ENCODE measurements around the gene ARF6. TPM values are rescaled to one million over a fixed set of nuclear protein-coding genes. Genes with fewer than 3 reads are reported as not detected.
"Not testable (repeated sequence)": the region's sequence is repeated elsewhere in the genome, so short reads cannot be mapped to it uniquely, and the experiment has no call there.

Gene ARF6
- 20.8 and 32.7 TPM in 2 replicates for total RNA-seq (2014; rRNA removed; shearing (Covaris generic))

- DNase-seq (ENCODE audit: low spot score), result peak; percentile 96
Measured at GRCh38 chr14:49892636-49893308, at the start of gene ARF6. Gene ARF6, plus strand, starts transcription at chr14:49893082. Its CDS starts 655 bp downstream, at chr14:49893737.

DNA sequence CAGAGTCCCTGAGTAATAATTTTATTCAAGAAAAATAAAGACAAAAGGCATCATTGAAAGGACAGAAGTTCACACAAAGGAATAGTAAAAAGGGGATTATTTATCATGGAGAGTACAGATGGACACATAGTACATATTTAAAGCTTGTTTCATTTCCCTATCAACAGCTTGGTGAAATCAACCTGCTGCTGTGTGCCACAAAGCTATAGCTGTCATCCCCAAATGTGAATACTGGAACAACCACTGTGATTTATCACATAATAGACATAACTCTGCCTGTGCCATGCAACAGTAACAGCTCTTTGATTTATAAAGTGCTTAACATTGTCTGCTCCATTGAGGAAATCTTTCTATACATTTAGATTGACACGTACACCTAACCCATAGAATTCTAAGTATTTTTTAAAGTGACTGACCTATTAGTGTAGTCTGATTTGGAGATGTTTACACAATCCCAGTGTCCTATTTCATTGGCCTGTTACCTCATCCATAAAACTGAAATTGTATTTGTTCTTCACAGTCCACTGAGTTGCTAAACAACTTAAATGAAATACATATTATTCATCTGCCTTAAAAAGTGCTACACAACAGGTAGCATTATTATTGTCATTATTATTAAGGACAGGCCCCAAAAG lies 43.6 kb upstream of the ARF6 start:
- DNase-seq (ENCODE audit: low spot score), result no peak

DNA sequence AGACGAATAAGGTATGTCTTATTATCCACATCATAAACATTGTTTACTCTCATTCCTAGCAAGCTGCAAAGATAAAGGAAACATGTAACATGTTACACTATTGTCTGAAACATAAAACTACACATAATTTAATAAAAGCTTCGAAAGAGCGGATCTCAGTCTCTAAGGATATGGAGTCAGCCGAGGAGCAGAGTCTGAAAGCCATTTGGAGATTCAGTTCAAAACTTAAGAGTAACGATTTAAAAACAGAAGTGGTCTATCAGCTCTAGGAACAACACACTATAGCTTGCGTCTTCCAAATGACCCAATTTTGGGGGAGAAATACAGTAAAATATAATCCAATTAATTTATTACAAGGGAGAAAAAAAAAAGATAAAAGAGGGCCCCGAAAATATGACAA lies 41.1 kb upstream of the ARF6 start:
- no peak for DNase-seq (ENCODE audit: low spot score)

DNA sequence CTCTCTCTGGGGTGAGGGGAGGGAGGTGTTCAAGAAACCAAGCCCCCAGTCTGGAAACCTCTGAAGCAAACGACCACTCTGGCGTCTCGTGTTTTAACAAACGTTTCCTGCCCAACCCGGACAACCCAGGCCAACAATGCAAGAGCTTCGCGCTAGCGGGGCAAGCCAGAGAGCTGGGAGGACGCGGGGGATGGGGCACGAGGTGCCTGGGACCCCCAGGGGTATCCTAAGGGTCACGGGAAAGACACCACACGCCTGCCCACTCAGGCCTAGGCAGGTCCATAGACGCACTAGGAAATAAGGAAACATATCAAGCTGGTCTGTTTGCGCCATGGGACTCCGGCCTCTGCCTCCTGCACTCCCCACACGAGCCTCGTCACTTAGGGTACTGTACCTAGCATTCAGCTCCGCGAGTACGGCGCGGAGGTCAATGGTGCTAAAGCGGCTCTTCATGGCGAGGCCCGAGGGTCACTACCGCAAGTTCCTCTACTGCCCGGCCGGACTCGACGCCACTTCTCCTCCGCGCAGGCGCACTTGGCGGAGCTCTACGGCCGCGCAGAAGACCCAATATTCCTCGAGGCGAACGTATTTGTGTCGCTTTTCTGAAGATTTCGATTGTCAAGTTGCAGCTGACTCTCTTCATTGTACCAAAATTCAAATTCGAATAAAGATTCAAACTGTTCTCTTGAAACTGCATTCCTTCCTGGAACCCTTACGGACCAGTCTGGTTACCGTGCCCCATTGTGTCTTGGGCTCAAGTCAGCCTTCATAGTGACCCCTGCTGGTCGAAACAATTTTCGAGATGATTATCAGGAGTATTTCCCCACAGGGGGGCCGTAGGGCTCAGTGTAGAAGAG lies 40.4 kb upstream of the ARF6 start, which contains the start of gene NEMF:
TSS of gene NEMF (minus strand) at position 488 of the 857 bp plus-strand sequence. CDS start at position 453, 35 bp downstream.
- peak; percentile 77 for DNase-seq (ENCODE audit: low spot score)

DNA sequence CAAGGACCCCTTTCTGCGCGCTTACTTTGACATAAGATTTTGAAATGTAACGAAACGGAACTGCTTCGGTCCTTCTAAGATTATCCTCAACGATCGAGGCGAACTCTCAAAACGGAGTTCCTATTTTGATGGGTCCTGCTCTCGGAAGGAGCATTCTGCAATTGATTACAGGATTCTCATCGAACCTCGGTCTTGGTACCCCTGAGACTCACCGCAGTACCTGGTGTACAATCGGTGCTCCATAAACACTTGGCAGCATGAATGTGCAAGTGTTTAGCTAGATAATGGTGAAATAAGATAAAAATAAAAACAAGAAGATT lies 39.8 kb upstream of the ARF6 start:
- no peak for DNase-seq (ENCODE audit: low spot score)

- peak; percentile 69 for DNase-seq (ENCODE audit: low spot score)
Measured at GRCh38 chr14:49853572-49854375, 39.1 kb upstream of the ARF6 start.

DNA sequence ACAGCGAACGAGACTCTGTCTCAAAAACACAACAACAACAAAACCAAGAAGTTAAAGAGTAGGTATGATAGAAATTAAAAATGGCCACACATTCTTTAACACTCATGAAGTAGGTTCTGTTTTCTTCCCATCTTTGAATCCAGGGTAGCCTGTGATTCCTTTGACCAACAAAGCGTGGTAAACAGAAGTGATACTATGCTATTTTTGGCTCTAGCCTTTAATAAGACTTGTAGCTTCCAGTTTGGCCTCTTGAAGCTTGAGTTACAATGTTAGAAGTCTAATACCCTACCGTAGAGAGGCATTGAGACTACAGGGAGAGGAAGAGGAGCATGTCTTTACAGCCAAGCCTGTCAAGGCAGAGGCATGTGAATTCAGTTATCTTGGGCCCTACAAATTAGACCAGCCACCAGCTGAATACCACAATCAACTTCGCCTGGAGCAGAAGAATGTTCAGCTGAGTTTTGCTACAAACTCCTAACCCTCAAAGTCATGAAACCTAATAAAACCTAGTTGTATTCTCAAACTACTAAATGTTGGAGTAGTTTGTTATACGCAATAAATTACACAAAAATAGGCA lies 35.4 kb upstream of the ARF6 start:
- no peak for DNase-seq (ENCODE audit: low spot score)

- DNase-seq (ENCODE audit: low spot score), result no peak
Measured at GRCh38 chr14:49858383-49858782, 34.5 kb upstream of the ARF6 start.

DNA sequence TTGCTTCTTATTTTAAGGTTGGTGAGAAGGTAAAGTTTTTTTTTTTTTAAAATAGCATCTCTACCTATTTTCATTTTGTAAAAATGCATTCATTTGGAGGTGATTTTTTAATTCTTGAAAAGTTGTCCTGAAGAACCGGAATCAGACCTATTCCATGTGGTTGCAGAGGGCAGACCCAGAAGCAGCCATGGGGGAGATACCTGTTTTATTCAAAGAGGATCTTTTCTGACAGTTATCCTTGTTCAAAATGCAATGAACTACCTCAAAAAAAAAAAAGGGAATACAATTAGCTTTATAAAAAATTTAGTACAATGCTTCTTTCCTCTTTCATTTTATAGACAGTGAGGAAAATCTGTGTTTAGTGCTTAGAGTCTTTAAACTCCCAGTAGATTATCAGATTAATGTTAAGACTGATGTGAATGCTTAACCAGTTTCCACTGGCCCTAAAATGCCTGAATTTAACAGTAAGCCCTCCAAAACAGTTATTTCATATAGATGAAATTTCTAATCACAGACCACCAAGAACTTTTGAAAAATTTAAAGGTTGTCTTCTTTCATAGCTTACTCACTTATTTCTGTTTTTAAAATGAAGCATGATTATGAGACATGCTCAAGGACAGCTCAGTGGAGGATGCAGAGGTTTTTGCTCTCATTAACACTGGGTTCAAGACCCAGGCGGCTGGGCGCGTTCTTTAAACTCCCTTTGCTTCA lies 31.7 kb upstream of the ARF6 start:
- no peak for DNase-seq (ENCODE audit: low spot score)

- DNase-seq (ENCODE audit: low spot score), result peak; percentile 62
Measured at GRCh38 chr14:49861699-49862088, 31.2 kb upstream of the ARF6 start.

- peak; percentile 79 for DNase-seq (ENCODE audit: low spot score)
Measured at GRCh38 chr14:49862089-49862673, 30.7 kb upstream of the ARF6 start.

DNA sequence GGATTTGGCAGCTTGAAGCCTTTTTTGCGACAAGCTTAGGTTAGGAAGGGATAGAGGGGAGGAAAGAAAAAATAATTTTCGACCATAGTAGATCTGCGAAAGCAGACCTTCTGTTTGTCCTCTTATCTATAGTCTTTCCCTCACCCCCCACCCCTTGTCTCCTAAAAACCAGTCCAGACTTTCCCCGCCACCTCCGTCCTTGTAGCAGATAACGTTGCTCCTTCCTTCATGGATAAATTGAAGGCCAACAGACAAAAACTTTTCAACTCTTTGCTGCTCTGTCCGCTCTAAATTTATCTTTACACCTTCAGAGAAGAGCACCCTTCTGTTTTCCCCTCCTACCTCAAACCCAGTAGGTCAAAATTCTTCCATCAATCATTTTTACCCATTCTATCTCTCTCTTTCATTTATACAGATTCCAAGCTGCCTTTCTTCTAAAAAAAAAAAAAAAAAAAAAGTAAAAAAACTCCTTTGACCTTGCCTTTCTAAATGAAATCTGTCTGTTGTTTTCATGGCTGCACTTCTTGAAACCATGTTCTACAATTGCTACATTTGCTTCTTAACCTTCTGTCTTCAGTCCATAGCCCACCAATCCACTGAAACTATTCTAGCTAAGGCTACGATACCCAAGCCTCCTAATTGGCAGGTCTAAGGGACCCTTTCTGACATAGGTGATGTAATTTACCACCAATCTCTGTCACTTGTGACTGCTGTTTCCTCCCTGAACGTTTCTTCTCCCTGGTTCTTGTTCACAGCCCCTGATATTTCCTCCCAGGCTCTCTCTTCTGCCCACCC lies 29.2 kb upstream of the ARF6 start:
- no peak for DNase-seq (ENCODE audit: low spot score)

- DNase-seq (ENCODE audit: low spot score), result peak; percentile 59
Measured at GRCh38 chr14:49865431-49865859, 27.4 kb upstream of the ARF6 start.

DNA sequence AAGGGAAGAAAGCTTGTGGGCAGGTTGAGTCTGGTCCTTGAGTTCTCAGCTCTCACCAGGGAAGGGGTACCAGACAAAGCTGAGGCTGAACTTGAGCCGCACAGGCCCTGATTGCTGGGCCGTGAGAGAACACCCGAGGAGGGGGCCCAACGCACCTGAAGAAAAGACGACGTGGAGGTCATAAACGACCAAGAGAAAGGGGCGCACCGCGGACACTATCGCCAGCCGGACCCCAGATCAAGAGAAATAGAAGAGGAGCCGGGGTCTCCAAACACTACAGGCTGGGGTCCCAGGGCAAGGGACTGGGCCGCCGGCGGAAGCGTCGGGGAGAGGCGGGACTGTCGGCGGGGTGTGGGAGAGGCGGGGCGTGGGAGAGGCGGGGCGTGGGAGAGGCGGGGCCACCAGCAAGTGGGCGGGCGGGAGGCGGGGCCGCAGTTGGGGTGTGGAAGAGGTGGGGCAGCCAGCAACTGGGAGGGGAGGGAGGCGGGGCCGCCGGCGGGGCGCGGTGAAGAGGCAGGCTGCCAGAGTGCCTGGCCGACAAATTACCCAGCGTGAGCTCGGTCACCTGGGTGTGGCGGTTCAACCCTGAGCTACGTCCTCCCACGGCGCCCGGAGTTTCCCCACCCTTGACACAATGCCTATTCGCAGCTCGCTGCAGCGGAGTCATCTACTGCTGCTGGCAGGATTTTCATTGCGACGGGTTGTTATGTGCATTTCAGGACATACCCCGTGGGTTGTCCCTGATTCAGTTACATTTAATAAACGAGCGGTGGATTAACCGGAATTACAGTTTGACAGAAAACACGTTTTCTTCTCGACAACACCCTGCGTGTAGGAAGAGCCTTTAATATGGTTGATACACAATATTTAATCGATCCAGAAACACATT lies 24.8 kb upstream of the ARF6 start:
- peak; percentile 86 for DNase-seq (ENCODE audit: low spot score)

- no peak for DNase-seq (ENCODE audit: low spot score)
Measured at GRCh38 chr14:49868720-49869114, 24.2 kb upstream of the ARF6 start.

- no peak for DNase-seq (ENCODE audit: low spot score)
Measured at GRCh38 chr14:49870908-49871307, 22.0 kb upstream of the ARF6 start.

DNA sequence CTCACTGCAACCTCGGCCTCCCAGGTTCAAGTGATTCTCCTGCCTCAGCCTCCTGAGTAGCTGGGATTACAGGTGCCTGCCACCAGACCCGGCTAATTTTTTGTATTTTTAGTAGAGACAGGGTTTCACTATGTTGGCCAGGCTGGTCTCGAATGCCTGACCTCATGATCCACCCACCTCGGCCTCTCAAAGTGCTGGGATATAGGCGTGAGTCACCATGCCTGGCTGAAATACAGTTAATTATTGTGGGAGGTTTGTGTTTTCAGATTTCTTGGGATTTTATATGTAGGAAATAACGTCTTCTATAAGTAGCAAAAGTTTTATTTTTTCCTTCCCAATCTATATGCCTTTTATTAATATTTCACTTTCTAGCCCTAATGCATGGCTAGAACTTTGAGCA lies 19.3 kb upstream of the ARF6 start:
- not testable (repeated sequence) for DNase-seq (ENCODE audit: low spot score)

- no peak for DNase-seq (ENCODE audit: low spot score)
Measured at GRCh38 chr14:49875640-49876198, 17.2 kb upstream of the ARF6 start.

Data from H4 (cell line).